H1 (cell line): ENCODE results near the gene PLEKHB1. TPM values are rescaled to one million over a fixed set of nuclear protein-coding genes. Genes with fewer than 3 reads are reported as not detected.

ENCODE experiments used
- CTCF ChIA-PET: fragments of 300-600 bp; sonication (Branson Sonifier 250); formaldehyde crosslinking; loops from one replicate; lab custom pipeline; 2021; ENCODE audit not compliant: partially characterized antibody; lab: Charles Lee
- POLR2A ChIA-PET: fragments of 300-600 bp; sonication (Branson Sonifier 250); formaldehyde crosslinking; loops from one replicate; lab custom pipeline; 2021; ENCODE audit warnings: inconsistent platforms; ENCODE audit not compliant: partially characterized antibody; lab: Charles Lee
- DNase-seq, 2 experiments: peaks; one replicate each; pipeline versions ENCODE4 v3.0.0 to v3.0.0-alpha.2; 2010 to 2022; ENCODE audit warnings: low spot score in 2 of 2, low read depth in 1 of 2, mixed read lengths in 1 of 2
- FAIRE-seq: peaks from 2 replicates; lab custom pipeline; 2011; peaks lifted over from hg19 to GRCh38; lab: Jason Lieb, UNC
- H2AFZ ChIP-seq: 2 replicates; pipeline ENCODE4 v1.8.1; 2012; ENCODE audit warnings: low read length, inconsistent platforms
- H2AK5ac ChIP-seq: 2 replicates; pipeline ENCODE4 v1.6.1; 2013; ENCODE audit warnings: low read depth, low read length
- H2BK120ac ChIP-seq: replicated peaks from 2 replicates; pipeline ENCODE3; 2013; ENCODE audit warnings: low read depth, low read length, inconsistent platforms
- H2BK12ac ChIP-seq: 2 replicates; pipeline ENCODE4 v1.6.1; 2013; ENCODE audit warnings: low read depth, low read length
- H2BK15ac ChIP-seq: 2 replicates; pipeline ENCODE4 v1.6.1; 2013; ENCODE audit warnings: low read length
- H2BK20ac ChIP-seq: 2 replicates; pipeline ENCODE4 v1.6.1; 2013; ENCODE audit warnings: low read length
- H2BK5ac ChIP-seq: 2 replicates; pipeline ENCODE4 v1.6.1; 2013; ENCODE audit warnings: low read depth, low read length
- H3K14ac ChIP-seq: 2 replicates; pipeline ENCODE4 v1.6.1; 2013; ENCODE audit warnings: inconsistent platforms; ENCODE audit not compliant: insufficient read length
- H3K18ac ChIP-seq: 2 replicates; pipeline ENCODE4 v1.6.1; 2013; ENCODE audit warnings: low read length; ENCODE audit errors: extremely low read depth
- H3K23ac ChIP-seq: 2 replicates; pipeline ENCODE4 v1.6.1; 2013; ENCODE audit warnings: inconsistent platforms; ENCODE audit not compliant: insufficient read length
- H3K23me2 ChIP-seq: 2 replicates; pipeline ENCODE4 v1.6.1; 2013; ENCODE audit warnings: low read depth, low read length
- H3K27ac ChIP-seq: 2 replicates; pipeline ENCODE4 v1.6.1; 2011; ENCODE audit warnings: low read depth, low read length, inconsistent platforms
- H3K27me3 ChIP-seq, 4 experiments: replicated peaks in 1 of 4; 1 replicate in 1 of 4; 2 replicates in 3 of 4; pipeline versions ENCODE4 v1.6.1 to v1.8.1; 2011 to 2013; ENCODE audit warnings: low read length in 3 of 4, mild to moderate bottlenecking in 3 of 4, inconsistent platforms in 2 of 4, mixed read lengths in 2 of 4, moderate library complexity in 1 of 4; ENCODE audit not compliant: control insufficient read depth in 3 of 4, insufficient read depth in 3 of 4; ENCODE audit errors: extremely low read depth in 1 of 4
- H3K36me3 ChIP-seq, 4 experiments: 2 replicates each; pipeline versions ENCODE4 v1.6.1 to v1.8.1; 2011 to 2013; ENCODE audit warnings: mild to moderate bottlenecking in 4 of 4, low read length in 3 of 4, moderate library complexity in 2 of 4, control low read depth in 1 of 4, inconsistent platforms in 1 of 4; ENCODE audit not compliant: insufficient read depth in 4 of 4, control insufficient read depth in 2 of 4
- H3K4ac ChIP-seq: replicated peaks from 2 replicates; pipeline ENCODE3; 2013; ENCODE audit warnings: low read length, low read depth, mixed read lengths, inconsistent platforms; ENCODE audit not compliant: insufficient read length
- H3K4me1 ChIP-seq, 4 experiments: replicated peaks in 1 of 4; 1 replicate in 1 of 4; 2 replicates in 3 of 4; pipeline versions ENCODE4 v1.6.1 to v1.8.1; 2011 to 2013; ENCODE audit warnings: low read length in 3 of 4, inconsistent platforms in 2 of 4, mixed read lengths in 1 of 4; ENCODE audit not compliant: insufficient read depth in 4 of 4, control insufficient read depth in 3 of 4
- H3K4me2 ChIP-seq, 2 experiments: 2 replicates each; pipeline versions ENCODE4 v1.6.1 to v1.8.1; 2011 to 2013; ENCODE audit warnings: low read depth in 2 of 2, low read length in 2 of 2, control low read depth in 1 of 2, inconsistent platforms in 1 of 2, mild to moderate bottlenecking in 1 of 2; ENCODE audit not compliant: insufficient read depth in 1 of 2
- H3K4me3 ChIP-seq, 4 experiments: fragments of 200-600, 300-600 bp in 1 of 4; sonication (generic), shearing (Covaris generic), sonication (Bioruptor Twin) in 1 of 4; 2 replicates each; pipeline versions ENCODE4 v1.5.1 to v1.8.1; 2011 to 2016; ENCODE audit warnings: low read length in 4 of 4, low read depth in 3 of 4, control low read depth in 2 of 4, inconsistent platforms in 2 of 4, mild to moderate bottlenecking in 2 of 4, mixed read lengths in 1 of 4, moderate library complexity in 1 of 4; ENCODE audit not compliant: insufficient read depth in 2 of 4; ENCODE audit errors: extremely low read depth in 1 of 4
- H3K56ac ChIP-seq: replicated peaks from 2 replicates; pipeline ENCODE3; 2013; ENCODE audit warnings: low read depth, mild to moderate bottlenecking, mixed read lengths, low read length, inconsistent platforms; ENCODE audit not compliant: insufficient read length
- H3K79me1 ChIP-seq: 2 replicates; pipeline ENCODE4 v1.6.1; 2013; ENCODE audit warnings: low read depth, low read length, control low read depth
- H3K79me2 ChIP-seq, 2 experiments: 2 replicates each; pipeline versions ENCODE4 v1.6.1 to v1.8.1; 2012 to 2013; ENCODE audit warnings: low read length in 2 of 2, mild to moderate bottlenecking in 2 of 2, inconsistent platforms in 1 of 2; ENCODE audit not compliant: insufficient read depth in 2 of 2, control insufficient read depth in 1 of 2
- H3K9ac ChIP-seq, 4 experiments: replicated peaks in 1 of 4; 1 replicate in 1 of 4; 2 replicates in 3 of 4; pipeline versions ENCODE4 v1.6.1 to v1.8.1; 2011 to 2013; ENCODE audit warnings: low read depth in 3 of 4, low read length in 3 of 4, control low read depth in 2 of 4, mild to moderate bottlenecking in 2 of 4, moderate library complexity in 2 of 4, inconsistent platforms in 1 of 4; ENCODE audit errors: extremely low read depth in 1 of 4
- H3K9me3 ChIP-seq, 2 experiments: 2 replicates each; pipeline versions ENCODE4 v1.6.1 to v1.8.1; 2012 to 2013; ENCODE audit warnings: mild to moderate bottlenecking in 2 of 2, moderate library complexity in 2 of 2, control low read depth in 1 of 2, inconsistent platforms in 1 of 2, low read depth in 1 of 2, low read length in 1 of 2, mixed read lengths in 1 of 2; ENCODE audit not compliant: insufficient read depth in 2 of 2
- H4K20me1 ChIP-seq, 2 experiments: replicated peaks in 1 of 2; 2 replicates each; pipeline versions ENCODE3 to v1.8.1; 2011 to 2013; ENCODE audit warnings: inconsistent platforms in 2 of 2, low read length in 2 of 2, mild to moderate bottlenecking in 1 of 2; ENCODE audit not compliant: insufficient read depth in 2 of 2, control insufficient read depth in 1 of 2
- H4K5ac ChIP-seq: 2 replicates; pipeline ENCODE4 v1.6.1; 2013; ENCODE audit warnings: low read length, low read depth, mixed read lengths, inconsistent platforms; ENCODE audit not compliant: insufficient read length
- H4K8ac ChIP-seq: 2 replicates; pipeline ENCODE4 v1.8.0; 2013; ENCODE audit warnings: mild to moderate bottlenecking, moderate library complexity, low read length, inconsistent platforms; ENCODE audit not compliant: insufficient read depth; ENCODE audit errors: extremely low read depth
- H4K91ac ChIP-seq: replicated peaks from 2 replicates; pipeline ENCODE3; 2013; ENCODE audit warnings: low read length, mixed read lengths, inconsistent platforms; ENCODE audit not compliant: insufficient read length
- POLR2A ChIP-seq, 2 experiments: IDR thresholded peaks; 1 replicate in 1 of 2; 2 replicates in 1 of 2; pipeline ENCODE4 v1.6.1; 2011; ENCODE audit warnings: low read depth in 2 of 2, low read length in 2 of 2, mild to moderate bottlenecking in 2 of 2; ENCODE audit errors: control extremely low read depth in 1 of 2
- POLR2AphosphoS5 ChIP-seq: IDR thresholded peaks from 2 replicates; pipeline ENCODE4 v1.6.1; 2011; ENCODE audit warnings: low read depth, low read length
- SUZ12 ChIP-seq: fragments of 200-600 bp; sonication (generic); IDR thresholded peaks from 2 replicates; pipeline ENCODE4 v1.6.1; 2012; ENCODE audit warnings: mild to moderate bottlenecking, inconsistent platforms, low read length, moderate library complexity, mixed read lengths
- TAF7 ChIP-seq: optimal IDR thresholded peaks from 2 replicates; pipeline ENCODE3; 2011; ENCODE audit warnings: low read depth, mild to moderate bottlenecking, inconsistent platforms, low read length, moderate library complexity, borderline replicate concordance
- WGBS, 2 experiments: shearing (Covaris generic) in 1 of 2; methylation state at CpG; one replicate each; pipeline versions ENCODE4 v1.1.6 to v1.1.7; 2013 to 2015; ENCODE audit warnings: low lambda C conversion rate in 2 of 2, mixed read lengths in 2 of 2, inconsistent platforms in 1 of 2, low coverage in 1 of 2, missing lambda C conversion rate in 1 of 2; ENCODE audit not compliant: insufficient replicate concordance in 2 of 2, insufficient coverage in 1 of 2, insufficient read length in 1 of 2; ENCODE audit errors: extremely low coverage in 1 of 2, missing lambda C conversion rate in 1 of 2; 5-methylcytosine and 5-hydroxymethylcytosine counted together
- polyA plus RNA-seq, 7 experiments: library from polyadenylated mRNA; depleted of rRNA in 3 of 7; stranded (reverse) in 5 of 7; unstranded in 2 of 7; fragments of >200 nt in 5 of 7; fragments of 200-250 nt in 2 of 7; gene quantifications; 1 replicate in 5 of 7; 2 replicates in 1 of 7; 4 replicates in 1 of 7; pipeline versions ENCODE4 v1.2.1 to v1.2.3, GENCODE V29; 2011 to 2013; ENCODE audit warnings: missing spikeins in 2 of 7, mixed read lengths in 2 of 7
- total RNA-seq: library from RNA; stranded (reverse); fragmentation: NEBNext Ultra II Directional; extraction: Animal tissue kit (Norgen Biotek cat#: 25700); gene quantifications from 2 replicates; pipeline ENCODE4 v1.2.1, GENCODE V29; 2021

Gene PLEKHB1
- total and polyA plus RNA-seq, 2 of the 8 experiments (the other 6 are each of a cell fraction or from before 2014, with no cell fraction given), result 14.8 to 24.5 TPM

DNA sequence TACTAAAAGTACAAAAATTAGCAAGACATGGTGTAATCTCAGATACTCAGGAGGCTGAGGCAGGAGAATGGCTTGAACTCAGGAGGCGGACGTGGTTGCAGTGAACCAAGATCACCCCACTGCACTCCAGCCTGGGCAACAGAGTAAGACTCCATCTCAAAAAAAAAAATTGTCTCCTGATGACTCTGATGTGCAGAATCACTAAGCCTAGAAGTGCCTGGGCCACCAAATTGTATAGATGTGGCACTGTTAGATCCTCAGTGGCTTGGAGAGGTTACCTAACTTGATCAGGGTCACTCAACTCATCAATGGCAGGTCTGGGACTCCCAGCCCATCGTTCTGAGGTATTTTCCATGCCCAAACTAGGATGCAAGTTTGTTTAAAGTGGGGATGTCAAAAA is 10.6 kb downstream of the PLEKHB1 start:
- H3K4me3 ChIP-seq, result no peak overlapping the region
- no peak overlapping the region for H2BK5ac ChIP-seq
- H2AK5ac ChIP-seq, result no peak overlapping the region
- H3K9ac ChIP-seq, result no peak overlapping the region; a peak in 1 of 7 replicates
- H3K23me2 ChIP-seq, result peaks cover 2% of the 10 kb centered on the region; the same call in 1 of the 2 replicates
- H3K56ac ChIP-seq, result no peak overlapping the region
- H4K91ac ChIP-seq, result no peak overlapping the region
- H3K79me2 ChIP-seq, result no peaks in the 10 kb centered on the region
- no peak overlapping the region for H2BK15ac ChIP-seq
- H3K18ac ChIP-seq, result no peak overlapping the region
- no peak overlapping the region for H3K14ac ChIP-seq
- H2BK20ac ChIP-seq, result no peak overlapping the region
- H3K79me1 ChIP-seq, result no peaks in the 10 kb centered on the region
- no peak overlapping the region for H2BK120ac ChIP-seq
- no peak for DNase-seq
- H4K5ac ChIP-seq, result no peak overlapping the region
- no peaks in the 10 kb centered on the region for H4K20me1 ChIP-seq
- CTCF ChIA-PET, result interaction anchor here (0.9 to 30.1 kb wide), 2 partner anchors 21 to 87 kb away, joined by 5 to 653 read pairs; partner anchors contain the start of gene PLEKHB1
- peaks cover 0 to 14% (median 9%) of the 10 kb centered on the region in 4 experiments; a peak in 4 of 7 replicates for H3K27me3 ChIP-seq
- no peak overlapping the region for H3K4ac ChIP-seq
- no peak for TF ChIP-seq SUZ12
- peak; percentile 84 for TF ChIP-seq TAF7
- peak in 1 of 2 experiments; percentile 53; a peak in 1 of 3 replicates for TF ChIP-seq POLR2A (IDR thresholded peaks at IDR 0.05; ENCODE audit: control extremely low read depth in 1 of 2, low read depth in 2 of 2, low read length in 2 of 2)
- peak; percentile 52; the same call in 1 of the 2 replicates for TF ChIP-seq POLR2AphosphoS5
- TF ChIP-seq, all 59 proteins: peak for 3
- Histone ChIP-seq H3K9me3 (no peaks in the 10 kb centered on the region), H2BK12ac (no peak overlapping the region), H3K36me3 (no peaks in the 10 kb centered on the region; a peak in 2 of 8 replicates), H3K23ac (no peak overlapping the region), H3K4me1 (peaks cover 4 to 12% (median 6%) of the 10 kb centered on the region in 4 experiments), H3K4me2 (no peak overlapping the region), H4K8ac (no peak overlapping the region), H3K27ac (no peak overlapping the region), H2AFZ (no peak overlapping the region)
- POLR2A ChIA-PET, result interaction anchor here (0.6 to 2.0 kb wide), 3 partner anchors 10 to 28 kb away, joined by 3 to 5 read pairs (median 3); partner anchors contain the start of gene PLEKHB1
- WGBS, 2 experiments, result 61% methylated on average over 3 of the region's 3 CpGs; no CpG with 5 or more reads in 1 of the 2 experiments
- FAIRE-seq, result no peak
